SK-N-SH treated with all-trans-retinoic acid at 6 μM for 48 hours (cell line): ENCODE results near the gene CNTNAP2.

ENCODE experiments used
- ATAC-seq: fragments of 200-7000 bp; cut with Tn5 transposase; 3 replicates; pipeline ENCODE4 v1.9.1; 2020; ENCODE audit warnings: mild to moderate bottlenecking, moderate library complexity
- ARNTL ChIP-seq: fragments of 450-650 bp; formaldehyde crosslinking; IDR thresholded peaks from 2 replicates; pipeline ENCODE4 v1.5.0; 2020; ENCODE audit warnings: low read depth, mild to moderate bottlenecking, moderate library complexity, borderline replicate concordance
- CREB5 ChIP-seq: fragments of 250-450 bp; sonication (Bioruptor Pico); IDR thresholded peaks from 2 replicates; pipeline ENCODE4 v1.5.1; 2020; ENCODE audit warnings: low read depth, mild to moderate bottlenecking, moderate library complexity
- CSDC2 ChIP-seq: fragments of 250-450 bp; sonication (Bioruptor Pico); IDR thresholded peaks from 2 replicates; pipeline ENCODE4 v1.5.0; 2020; ENCODE audit warnings: mild to moderate bottlenecking, moderate library complexity
- ESRRG ChIP-seq: fragments of 250-450 bp; sonication (Bioruptor Pico); IDR thresholded peaks from 2 replicates; pipeline ENCODE4 v1.6.1; 2021; ENCODE audit warnings: mild to moderate bottlenecking
- GLIS3 ChIP-seq: fragments of 250-450 bp; sonication (Bioruptor Pico); IDR thresholded peaks from 2 replicates; pipeline ENCODE4 v1.5.0; 2020; ENCODE audit warnings: mild to moderate bottlenecking, moderate library complexity
- ISL1 ChIP-seq: fragments of 250-450 bp; sonication (Bioruptor Pico); IDR thresholded peaks from 2 replicates; pipeline ENCODE4 v2.1.2; 2022; ENCODE audit warnings: mild to moderate bottlenecking, moderate library complexity
- PATZ1 ChIP-seq: fragments of 250-450 bp; sonication (Bioruptor Pico); IDR thresholded peaks from 2 replicates; pipeline ENCODE4 v1.8.0; 2020; ENCODE audit warnings: mild to moderate bottlenecking, moderate library complexity, borderline replicate concordance
- PPARA ChIP-seq: fragments of 250-450 bp; sonication (Bioruptor Pico); IDR thresholded peaks from 2 replicates; pipeline ENCODE4 v1.5.0; 2020; ENCODE audit warnings: mild to moderate bottlenecking, borderline replicate concordance
- RARB ChIP-seq: fragments of 250-450 bp; sonication (Bioruptor Pico); IDR thresholded peaks from 2 replicates; pipeline ENCODE4 v1.8.0; 2021; ENCODE audit warnings: mild to moderate bottlenecking, moderate library complexity
- SNAI2 ChIP-seq: fragments of 250-450 bp; sonication (Bioruptor Pico); IDR thresholded peaks from 2 replicates; pipeline ENCODE4 v1.5.0; 2020; ENCODE audit warnings: mild to moderate bottlenecking, moderate library complexity
- TCF4 ChIP-seq: fragments of 250-450 bp; sonication (Bioruptor Pico); IDR thresholded peaks from 2 replicates; pipeline ENCODE4 v1.8.0; 2021; ENCODE audit warnings: mild to moderate bottlenecking, moderate library complexity, borderline replicate concordance
- TOX ChIP-seq: fragments of 250-450 bp; sonication (Bioruptor Pico); IDR thresholded peaks from 2 replicates; pipeline ENCODE4 v1.8.0; 2021; ENCODE audit warnings: mild to moderate bottlenecking, moderate library complexity, borderline replicate concordance
- ZC3H10 ChIP-seq: fragments of 250-450 bp; sonication (Bioruptor Pico); IDR thresholded peaks from 2 replicates; pipeline ENCODE4 v1.5.1; 2021; ENCODE audit warnings: mild to moderate bottlenecking, moderate library complexity
- ZFP3 ChIP-seq: fragments of 250-450 bp; sonication (Bioruptor Pico); IDR thresholded peaks from 2 replicates; pipeline ENCODE4 v1.5.0; 2020; ENCODE audit warnings: mild to moderate bottlenecking, moderate library complexity
- ZFP30 ChIP-seq: fragments of 450-650 bp; formaldehyde crosslinking; IDR thresholded peaks from 2 replicates; pipeline ENCODE4 v1.5.0; 2022; ENCODE audit warnings: mild to moderate bottlenecking, moderate library complexity
- ZNF565 ChIP-seq: fragments of 450-650 bp; formaldehyde crosslinking; conservative IDR thresholded peaks from 2 replicates; pipeline ENCODE4 v1.5.0; 2020; ENCODE audit warnings: low read depth, mild to moderate bottlenecking, moderate library complexity
- ZNF70 ChIP-seq: fragments of 450-650 bp; formaldehyde crosslinking; IDR thresholded peaks from 2 replicates; pipeline ENCODE4 v1.5.0; 2020; ENCODE audit warnings: mild to moderate bottlenecking, moderate library complexity
- ZNF8 ChIP-seq: fragments of 450-650 bp; formaldehyde crosslinking; IDR thresholded peaks from 2 replicates; pipeline ENCODE4 v1.5.0; 2020; ENCODE audit warnings: mild to moderate bottlenecking, moderate library complexity
- TF ChIP-seq, protein P1 (sequence below): fragments of 250-450 bp; sonication (Bioruptor Pico); IDR thresholded peaks from 2 replicates; pipeline ENCODE4 v1.5.0; 2020; ENCODE audit warnings: mild to moderate bottlenecking, moderate library complexity
- TF ChIP-seq, protein P2 (sequence below): fragments of 250-450 bp; sonication (Bioruptor Pico); IDR thresholded peaks from 2 replicates; pipeline ENCODE4 v1.5.1; 2021; ENCODE audit warnings: mild to moderate bottlenecking, moderate library complexity
- TF ChIP-seq, protein P3 (sequence below): fragments of 250-450 bp; sonication (Bioruptor Pico); IDR thresholded peaks from 2 replicates; pipeline ENCODE4 v1.8.0; 2021; ENCODE audit warnings: low read depth, mild to moderate bottlenecking, moderate library complexity, borderline replicate concordance

CNTNAP2 gene

DNA sequence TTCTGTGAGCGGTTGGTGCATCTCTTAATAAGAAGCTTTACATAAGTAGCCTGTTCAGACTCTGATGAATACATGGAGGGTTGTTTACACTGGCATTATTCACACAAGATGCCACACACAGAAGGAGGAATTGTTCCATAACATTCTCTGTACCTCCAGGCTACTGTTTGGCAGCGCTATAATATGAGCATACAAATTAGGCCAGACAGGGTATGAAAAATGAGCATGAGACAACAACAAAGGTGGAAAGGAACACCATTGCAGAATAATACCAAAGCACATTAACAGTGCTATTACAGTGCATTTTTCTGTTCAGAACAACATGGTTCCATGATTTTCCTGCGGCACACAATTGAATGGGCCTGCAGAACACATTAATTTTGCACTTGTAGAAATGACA is 2056.8 kb downstream of the CNTNAP2 start:
- TF ChIP-seq ARNTL (CRISPR knock-in tag), result no peak
- no peak for TF ChIP-seq ZNF565 (CRISPR knock-in tag)
- no peak for TF ChIP-seq ESRRG (CRISPR knock-in tag)
- TF ChIP-seq ISL1 (CRISPR knock-in tag), result no peak
- no peak for TF ChIP-seq RARB (CRISPR knock-in tag)
- no peak for TF ChIP-seq GLIS3 (CRISPR knock-in tag)
- TF ChIP-seq, protein P1, sequence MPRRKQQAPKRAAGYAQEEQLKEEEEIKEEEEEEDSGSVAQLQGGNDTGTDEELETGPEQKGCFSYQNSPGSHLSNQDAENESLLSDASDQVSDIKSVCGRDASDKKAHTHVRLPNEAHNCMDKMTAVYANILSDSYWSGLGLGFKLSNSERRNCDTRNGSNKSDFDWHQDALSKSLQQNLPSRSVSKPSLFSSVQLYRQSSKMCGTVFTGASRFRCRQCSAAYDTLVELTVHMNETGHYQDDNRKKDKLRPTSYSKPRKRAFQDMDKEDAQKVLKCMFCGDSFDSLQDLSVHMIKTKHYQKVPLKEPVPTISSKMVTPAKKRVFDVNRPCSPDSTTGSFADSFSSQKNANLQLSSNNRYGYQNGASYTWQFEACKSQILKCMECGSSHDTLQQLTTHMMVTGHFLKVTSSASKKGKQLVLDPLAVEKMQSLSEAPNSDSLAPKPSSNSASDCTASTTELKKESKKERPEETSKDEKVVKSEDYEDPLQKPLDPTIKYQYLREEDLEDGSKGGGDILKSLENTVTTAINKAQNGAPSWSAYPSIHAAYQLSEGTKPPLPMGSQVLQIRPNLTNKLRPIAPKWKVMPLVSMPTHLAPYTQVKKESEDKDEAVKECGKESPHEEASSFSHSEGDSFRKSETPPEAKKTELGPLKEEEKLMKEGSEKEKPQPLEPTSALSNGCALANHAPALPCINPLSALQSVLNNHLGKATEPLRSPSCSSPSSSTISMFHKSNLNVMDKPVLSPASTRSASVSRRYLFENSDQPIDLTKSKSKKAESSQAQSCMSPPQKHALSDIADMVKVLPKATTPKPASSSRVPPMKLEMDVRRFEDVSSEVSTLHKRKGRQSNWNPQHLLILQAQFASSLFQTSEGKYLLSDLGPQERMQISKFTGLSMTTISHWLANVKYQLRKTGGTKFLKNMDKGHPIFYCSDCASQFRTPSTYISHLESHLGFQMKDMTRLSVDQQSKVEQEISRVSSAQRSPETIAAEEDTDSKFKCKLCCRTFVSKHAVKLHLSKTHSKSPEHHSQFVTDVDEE (CRISPR knock-in tag), result no peak
- no peak for TF ChIP-seq TOX (CRISPR knock-in tag)
- TF ChIP-seq ZC3H10 (CRISPR knock-in tag), result no peak
- TF ChIP-seq ZFP3 (CRISPR knock-in tag), result no peak
- no peak for TF ChIP-seq CSDC2
- no peak for TF ChIP-seq PATZ1 (CRISPR knock-in tag)
- TF ChIP-seq ZNF70 (CRISPR knock-in tag), result no peak
- TF ChIP-seq, all 23 proteins: peak for 0
- no peak for ATAC-seq

GRCh38 chr7:148174376-148174775 is 2057.8 kb downstream of the CNTNAP2 start:
- ATAC-seq, result no peak
- TF ChIP-seq TOX (CRISPR knock-in tag) (no peak), ZFP3 (CRISPR knock-in tag) (no peak), RARB (CRISPR knock-in tag) (no peak), ESRRG (CRISPR knock-in tag) (no peak), ZNF70 (CRISPR knock-in tag) (no peak), PATZ1 (CRISPR knock-in tag) (no peak), ZNF565 (CRISPR knock-in tag) (no peak), CREB5 (CRISPR knock-in tag) (no peak), PPARA (no peak), SNAI2 (CRISPR knock-in tag) (no peak), TCF4 (CRISPR knock-in tag) (no peak), GLIS3 (CRISPR knock-in tag) (no peak)
- TF ChIP-seq, protein P2, sequence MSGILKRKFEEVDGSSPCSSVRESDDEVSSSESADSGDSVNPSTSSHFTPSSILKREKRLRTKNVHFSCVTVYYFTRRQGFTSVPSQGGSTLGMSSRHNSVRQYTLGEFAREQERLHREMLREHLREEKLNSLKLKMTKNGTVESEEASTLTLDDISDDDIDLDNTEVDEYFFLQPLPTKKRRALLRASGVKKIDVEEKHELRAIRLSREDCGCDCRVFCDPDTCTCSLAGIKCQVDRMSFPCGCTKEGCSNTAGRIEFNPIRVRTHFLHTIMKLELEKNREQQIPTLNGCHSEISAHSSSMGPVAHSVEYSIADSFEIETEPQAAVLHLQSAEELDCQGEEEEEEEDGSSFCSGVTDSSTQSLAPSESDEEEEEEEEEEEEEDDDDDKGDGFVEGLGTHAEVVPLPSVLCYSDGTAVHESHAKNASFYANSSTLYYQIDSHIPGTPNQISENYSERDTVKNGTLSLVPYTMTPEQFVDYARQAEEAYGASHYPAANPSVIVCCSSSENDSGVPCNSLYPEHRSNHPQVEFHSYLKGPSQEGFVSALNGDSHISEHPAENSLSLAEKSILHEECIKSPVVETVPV (CRISPR knock-in tag), result no peak

DNA sequence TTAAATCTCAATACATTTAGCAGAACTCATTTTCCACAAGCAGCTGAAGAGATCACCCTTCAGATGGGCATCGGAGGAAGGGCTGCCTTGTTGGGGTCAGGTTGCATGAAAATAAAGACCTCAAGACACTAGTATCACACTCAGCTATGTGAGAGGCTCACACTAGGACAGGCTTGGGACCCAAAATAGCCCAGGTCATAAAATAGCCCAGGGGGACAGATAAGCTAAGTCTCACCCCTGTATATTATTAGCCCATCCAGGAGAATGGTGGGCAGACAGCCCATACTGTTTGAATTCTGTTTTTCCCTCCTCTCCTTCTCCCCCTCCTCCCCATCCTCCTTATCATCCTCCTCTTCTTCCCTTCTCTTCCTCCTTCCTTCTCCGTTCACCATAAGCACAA is 2058.9 kb downstream of the CNTNAP2 start:
- no peak for ATAC-seq
- TF ChIP-seq ESRRG (CRISPR knock-in tag) (no peak), ZNF8 (no peak), ZNF70 (CRISPR knock-in tag) (no peak), TCF4 (CRISPR knock-in tag) (no peak), TOX (CRISPR knock-in tag) (no peak), GLIS3 (CRISPR knock-in tag) (no peak), ARNTL (CRISPR knock-in tag) (no peak), PPARA (no peak), CSDC2 (no peak), ZFP30 (CRISPR knock-in tag) (no peak), ZFP3 (CRISPR knock-in tag) (no peak)
- TF ChIP-seq, protein P3, sequence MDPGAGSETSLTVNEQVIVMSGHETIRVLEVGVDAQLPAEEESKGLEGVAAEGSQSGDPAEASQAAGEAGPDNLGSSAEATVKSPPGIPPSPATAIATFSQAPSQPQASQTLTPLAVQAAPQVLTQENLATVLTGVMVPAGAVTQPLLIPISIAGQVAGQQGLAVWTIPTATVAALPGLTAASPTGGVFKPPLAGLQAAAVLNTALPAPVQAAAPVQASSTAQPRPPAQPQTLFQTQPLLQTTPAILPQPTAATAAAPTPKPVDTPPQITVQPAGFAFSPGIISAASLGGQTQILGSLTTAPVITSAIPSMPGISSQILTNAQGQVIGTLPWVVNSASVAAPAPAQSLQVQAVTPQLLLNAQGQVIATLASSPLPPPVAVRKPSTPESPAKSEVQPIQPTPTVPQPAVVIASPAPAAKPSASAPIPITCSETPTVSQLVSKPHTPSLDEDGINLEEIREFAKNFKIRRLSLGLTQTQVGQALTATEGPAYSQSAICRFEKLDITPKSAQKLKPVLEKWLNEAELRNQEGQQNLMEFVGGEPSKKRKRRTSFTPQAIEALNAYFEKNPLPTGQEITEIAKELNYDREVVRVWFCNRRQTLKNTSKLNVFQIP (CRISPR knock-in tag), result no peak
- TF ChIP-seq, protein P2 (CRISPR knock-in tag), result no peak
